T-helper 2 cell (primary cell): ENCODE measurements around the gene SPDYE3.
"Not testable (repeated sequence)": the region's sequence is repeated elsewhere in the genome, so short reads cannot be mapped to it uniquely, and the experiment has no call there.

Source experiments
- DNase-seq, 5 experiments: peaks; one replicate each; pipeline versions ENCODE4 v3.0.0 to v3.0.0-alpha.2; 2012 to 2022

SPDYE3 gene

DNA sequence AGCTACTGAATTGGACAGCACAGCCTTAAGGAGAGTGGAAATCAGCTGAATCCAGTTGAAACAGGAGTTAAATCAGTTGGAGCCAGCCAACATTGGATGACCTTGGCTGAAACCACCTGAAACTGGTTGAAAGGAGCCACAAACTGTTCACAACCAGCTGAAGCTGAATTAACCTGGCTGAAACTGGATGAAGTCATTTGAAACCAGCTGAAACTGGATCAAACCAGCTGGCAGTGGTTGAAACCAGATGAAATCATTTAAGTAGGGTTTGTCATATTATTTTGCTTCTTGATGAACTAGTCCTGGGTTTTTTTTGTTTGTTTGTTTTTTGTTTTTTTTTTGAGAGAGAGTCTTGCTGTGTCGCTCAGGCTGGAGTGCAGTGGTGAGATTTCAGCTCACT is 15.3 kb upstream of the SPDYE3 start:
- DNase-seq: peak in 1 of 5 experiments; percentile 21

DNA sequence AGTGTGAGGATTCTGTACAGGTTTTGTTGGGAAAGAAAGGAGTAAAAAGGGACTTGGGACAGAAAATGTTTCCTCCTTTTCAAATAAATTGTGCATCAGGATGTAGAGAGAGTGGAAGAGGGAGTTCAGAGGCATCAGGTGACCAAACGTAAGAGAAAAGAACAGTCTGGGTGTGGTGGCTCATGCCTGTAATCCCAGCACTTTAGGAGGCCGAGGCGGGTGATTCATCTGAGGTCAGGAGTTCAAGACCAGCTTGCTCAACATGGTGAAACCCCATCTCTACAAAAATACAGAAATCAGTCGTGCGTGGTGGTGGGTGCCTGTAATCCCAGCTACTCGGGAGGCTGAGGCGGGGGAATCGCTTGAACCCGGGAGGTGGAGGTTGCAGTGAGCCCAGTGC is 12.2 kb upstream of the SPDYE3 start:
- DNase-seq: not testable (repeated sequence)

DNA sequence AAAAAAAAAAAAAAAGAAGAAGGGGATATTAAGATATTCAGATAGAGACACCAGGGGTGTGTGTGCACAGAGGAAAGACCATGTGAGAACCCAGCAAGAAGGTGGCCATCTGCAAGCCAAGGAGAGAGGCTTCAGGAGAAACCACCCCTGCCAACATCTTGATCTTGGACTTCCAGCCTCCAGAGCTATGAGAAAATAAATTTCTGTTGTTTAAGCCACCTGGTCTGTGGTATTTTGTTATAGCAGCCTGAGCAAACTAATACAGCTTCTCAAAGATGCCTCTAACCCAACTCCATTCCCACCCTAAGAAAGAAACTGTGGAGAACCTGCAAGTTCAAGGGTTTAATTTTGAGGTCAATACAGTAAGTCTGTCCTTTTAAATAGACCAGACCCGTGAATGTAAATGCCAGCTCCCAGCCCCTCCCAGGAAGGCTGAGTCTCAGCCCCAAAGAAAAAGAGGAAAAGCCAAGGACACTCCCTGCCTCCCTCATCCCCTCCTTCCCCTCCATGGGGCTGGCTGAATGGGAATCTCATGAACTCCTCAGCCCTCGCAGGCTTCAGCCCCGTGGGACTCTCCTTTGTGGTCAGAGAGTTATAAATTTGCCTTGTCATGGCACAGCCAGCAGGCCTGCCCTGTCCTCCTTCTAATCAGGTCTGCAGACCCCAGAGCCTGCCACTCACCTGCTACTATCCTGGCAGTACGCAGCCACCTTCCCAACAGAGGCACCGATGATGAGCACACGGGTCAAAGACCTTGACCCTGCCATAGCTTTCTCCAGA is 9.5 kb upstream of the SPDYE3 start:
- DNase-seq: not testable (repeated sequence)

DNA sequence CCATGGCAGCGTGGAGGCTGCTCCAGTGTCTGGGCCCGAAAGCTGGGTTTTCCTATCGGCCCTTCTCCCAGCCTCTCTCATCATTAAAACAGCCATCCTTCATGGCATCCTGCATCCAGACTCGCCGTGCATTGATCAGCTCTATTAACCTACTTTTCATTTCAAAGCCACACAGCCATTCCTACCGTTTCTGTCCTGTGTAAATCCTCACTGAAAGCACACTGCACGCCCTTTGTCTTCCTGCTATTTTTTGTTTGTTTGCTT is 8.9 kb upstream of the SPDYE3 start:
- not testable (repeated sequence) for DNase-seq

DNA sequence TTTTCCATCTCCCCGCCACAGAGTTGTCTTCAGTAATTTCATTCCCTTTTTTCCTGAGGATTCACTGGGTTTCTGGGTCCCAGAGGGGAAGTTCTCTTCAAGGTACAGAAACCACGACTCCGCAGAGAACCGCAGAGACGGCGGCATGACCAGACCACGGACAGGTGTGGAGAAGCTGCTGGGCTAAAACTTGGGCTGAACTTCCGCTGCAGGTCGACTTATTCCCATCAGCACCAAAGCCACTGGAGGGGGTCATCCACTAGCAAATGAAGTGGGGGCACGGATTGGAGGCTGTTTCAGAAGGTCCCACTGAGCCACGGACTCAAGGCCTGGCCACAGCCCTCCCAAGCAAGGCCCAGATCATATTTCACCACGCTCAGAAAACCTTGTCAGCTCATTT is 3.0 kb upstream of the SPDYE3 start:
- DNase-seq: not testable (repeated sequence)

DNA sequence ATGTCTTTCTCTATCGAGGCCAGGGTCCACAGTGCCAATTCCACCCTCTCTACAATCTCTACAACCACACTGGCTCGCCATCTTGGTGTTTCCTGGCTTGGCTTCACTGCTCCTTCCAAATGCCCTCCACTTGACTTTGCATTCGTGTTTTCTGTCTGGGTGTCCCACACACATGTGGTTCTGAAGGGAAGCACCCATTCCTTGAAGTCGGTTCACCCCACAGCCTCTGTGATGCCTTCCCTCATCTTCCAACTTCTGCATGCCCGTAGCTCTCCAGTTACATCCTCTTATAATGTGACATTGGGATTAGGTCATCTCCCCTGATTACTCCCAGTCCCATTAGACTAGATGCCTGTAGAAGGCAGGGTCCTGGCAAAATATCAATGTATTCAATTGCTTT is 10.8 kb downstream of the SPDYE3 start:
- DNase-seq: not testable (repeated sequence)

DNA sequence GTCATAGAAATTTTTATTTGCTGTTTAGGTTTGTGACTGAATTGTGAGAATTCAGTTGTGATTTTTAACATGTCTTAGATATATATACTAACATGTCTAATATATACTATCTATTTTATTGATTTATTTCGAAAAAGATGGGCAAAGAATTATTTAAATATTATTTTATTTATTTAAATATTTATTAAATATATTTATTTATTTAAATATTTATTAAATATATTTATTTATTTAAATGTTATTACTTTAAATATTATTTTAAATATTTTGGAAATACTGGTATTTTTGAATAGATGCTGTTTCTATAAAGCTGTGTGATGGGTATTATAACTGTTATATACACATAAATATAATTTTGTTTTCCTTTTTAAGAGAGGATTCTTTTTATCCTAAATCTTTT is 14.1 kb downstream of the SPDYE3 start:
- DNase-seq: not testable (repeated sequence)

DNA sequence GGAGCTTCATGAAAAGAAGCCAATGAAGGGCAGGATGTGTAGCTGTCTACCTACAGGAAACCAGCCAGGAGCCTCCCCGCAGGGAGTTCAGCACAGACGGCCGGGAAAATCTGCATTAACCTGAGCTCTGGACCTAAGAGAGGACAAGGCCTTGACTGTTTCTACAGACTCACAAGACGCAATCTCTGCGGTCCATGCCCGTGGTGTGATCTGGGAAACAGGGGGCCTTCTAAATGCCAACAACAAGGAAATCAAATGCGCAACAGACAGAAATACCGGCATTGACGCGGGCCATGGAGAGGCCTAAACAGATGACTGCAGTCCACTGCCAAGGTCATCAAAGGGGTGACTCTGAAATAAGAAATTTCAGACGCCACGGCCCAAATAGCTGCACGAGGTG is 16.7 kb downstream of the SPDYE3 start:
- DNase-seq: not testable (repeated sequence)

DNA sequence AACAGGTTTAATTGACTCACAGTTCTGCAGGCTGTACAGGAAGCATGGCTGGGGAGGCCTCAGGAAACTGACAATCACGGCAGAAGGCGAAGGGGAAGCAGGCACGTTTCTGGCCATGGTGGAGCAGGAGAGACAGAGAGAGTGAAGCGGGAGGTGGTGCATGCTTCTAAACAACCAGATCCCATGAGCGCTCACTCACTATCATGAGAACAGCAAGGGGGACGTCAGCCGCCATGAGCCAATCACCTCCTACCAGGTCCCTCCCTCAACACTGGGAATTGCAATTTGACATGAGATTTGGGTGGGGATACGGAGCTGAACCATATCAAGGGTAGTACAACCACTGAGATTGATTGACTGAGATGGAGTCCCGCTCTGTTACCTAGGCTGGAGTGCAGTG is 18.2 kb downstream of the SPDYE3 start:
- DNase-seq: not testable (repeated sequence)

DNA sequence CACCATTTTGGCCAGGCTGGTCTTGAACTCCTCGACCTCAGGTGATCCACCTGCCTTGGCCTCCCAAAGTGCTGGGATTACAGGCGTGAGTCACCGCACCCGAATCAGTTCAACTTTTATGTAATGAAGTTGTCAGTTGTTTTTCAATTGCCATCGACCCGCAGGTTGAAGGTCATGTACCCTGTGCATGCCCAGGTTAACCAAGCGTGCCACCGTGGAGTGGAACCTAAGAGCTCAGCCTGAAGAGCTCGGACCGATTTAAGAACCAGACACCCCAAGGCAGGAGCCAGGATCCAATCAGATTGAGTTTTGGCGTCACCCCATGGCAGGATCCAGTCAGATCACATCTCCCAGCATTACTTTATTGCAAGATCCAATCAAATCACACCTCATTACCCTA is 19.4 kb downstream of the SPDYE3 start:
- not testable (repeated sequence) for DNase-seq

DNA sequence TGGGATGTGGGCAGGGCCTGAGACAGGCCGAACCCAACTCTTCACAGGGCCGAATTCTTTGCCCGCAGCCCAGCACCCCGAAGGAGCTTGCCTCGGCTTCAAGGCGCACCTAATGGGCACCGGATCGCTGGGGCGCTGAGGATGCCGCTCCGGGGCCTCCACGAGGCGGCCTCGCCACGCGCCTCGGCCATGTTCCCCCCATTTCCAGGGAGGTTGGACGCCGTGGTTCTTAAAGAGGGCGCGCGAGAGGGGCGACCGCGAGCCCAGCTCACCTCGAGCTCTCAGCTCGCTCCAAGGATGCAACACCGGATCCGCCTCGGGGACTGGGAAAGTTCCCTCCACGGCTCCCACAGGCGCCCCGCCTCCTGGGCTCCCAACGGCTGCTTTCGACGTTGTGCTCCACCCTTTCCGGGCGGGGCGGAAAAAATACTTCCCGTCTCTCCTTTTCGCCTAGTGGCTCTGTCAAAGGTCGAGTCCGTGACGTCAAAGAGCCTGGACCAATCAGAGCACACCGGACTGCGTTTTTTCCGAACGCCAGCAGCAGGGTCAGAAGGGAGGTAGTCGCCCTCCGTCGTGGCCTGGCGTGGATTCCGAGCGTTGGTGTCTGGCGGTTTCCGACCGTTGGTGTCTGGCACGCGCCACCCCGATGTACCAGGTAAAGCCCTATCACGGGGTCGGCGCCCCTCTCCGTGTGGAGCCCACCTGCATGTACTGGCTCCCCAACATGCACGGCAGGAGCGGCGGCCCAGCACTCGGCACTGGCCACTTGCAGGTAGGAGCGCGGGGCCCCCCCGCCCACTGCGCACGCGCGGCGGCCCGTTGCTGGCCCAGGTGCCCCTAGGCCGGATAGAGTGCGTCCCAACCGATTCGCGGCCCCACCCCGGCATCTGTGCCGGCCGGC is 28.3 kb downstream of the SPDYE3 start:
- DNase-seq: peak; percentile 76 to 90 (median 83)

DNA sequence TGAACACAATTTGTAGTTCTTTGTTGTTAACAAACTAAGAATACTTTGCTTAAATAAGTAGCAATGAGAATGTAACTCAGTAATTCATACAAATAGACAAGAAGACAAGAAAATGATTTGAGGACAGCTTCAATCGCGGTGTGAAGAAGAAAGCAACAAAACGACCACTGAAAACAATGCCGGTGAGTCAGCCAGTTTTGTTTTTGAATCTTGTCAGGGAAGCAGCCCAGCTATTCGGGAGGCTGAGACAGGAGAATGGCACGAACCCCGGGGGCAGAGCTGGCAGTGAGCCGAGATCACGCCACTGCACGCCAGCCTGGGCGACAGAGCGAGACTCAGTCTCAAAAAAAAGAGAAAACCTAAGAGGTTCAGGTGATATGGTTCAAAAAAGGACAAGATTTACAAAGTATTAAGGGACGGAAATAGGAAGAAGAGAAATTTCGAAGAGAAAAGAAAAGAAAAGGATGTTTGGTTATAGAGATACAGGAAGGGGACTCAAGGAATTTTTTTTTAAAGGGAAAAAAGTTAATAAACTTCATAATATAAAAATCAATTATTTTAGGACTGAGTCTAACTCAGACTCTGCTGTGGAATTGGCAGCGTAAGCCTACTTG is 30.7 kb downstream of the SPDYE3 start:
- not testable (repeated sequence) for DNase-seq

DNA sequence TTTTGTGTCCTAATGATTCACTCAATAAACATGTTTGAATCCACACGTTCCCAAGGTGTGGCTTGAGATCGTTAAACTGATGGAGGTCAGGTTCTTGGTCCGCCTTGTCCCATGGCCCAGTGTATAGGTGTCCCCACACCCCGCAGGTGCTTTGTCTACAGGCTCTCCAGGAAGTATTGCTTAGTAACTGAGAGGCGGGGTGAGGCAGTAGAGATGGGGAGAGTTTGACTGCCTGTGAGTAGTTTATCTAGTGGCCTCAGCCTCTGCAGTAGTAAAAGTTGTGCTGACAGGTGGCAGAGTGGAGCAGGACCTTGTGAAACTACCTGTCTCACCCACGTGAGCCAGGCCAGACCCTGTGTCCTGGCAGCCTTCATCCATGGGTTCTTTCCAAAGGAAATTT is 33.8 kb downstream of the SPDYE3 start:
- DNase-seq: not testable (repeated sequence)

DNA sequence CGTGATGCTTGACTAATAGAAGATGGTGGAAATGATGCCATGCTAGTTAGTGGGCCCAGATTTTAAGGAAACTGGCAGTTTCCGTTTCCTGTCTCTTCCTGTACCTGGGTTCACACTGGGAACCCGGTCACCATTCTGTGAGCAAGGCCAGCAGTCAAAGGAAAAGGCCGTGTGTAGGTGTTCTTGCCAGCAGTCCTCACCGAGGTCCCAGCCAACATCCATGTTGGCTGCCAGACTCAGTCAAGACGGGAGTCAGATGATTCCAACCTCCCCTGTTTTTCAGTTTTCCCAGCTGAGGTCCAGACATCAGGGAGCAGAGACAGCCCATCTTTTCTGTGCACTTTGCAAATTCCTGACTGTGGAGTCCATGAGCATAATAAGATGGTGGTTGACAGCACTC is 35.3 kb downstream of the SPDYE3 start:
- DNase-seq: no peak

DNA sequence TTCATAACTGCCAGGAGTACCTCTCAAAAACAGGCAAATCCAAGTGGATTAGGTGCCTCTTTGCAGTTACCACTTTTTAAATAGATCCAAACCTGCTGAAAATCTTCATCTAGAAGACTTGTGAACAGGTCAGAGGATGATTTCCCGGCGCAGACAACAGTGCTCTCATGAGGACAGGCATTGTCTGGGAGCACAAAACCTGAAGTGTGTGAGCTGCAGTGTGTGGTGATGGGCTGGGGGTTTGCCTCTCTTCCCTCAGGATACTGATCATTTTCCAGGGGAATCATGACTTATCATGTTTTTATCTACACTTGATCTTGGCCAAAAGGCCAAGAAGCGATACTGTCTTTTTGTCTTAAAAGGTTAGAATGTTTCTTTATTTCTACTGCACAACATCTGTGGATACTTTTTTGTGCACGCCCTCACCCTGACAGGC is 36.6 kb downstream of the SPDYE3 start:
- DNase-seq: not testable (repeated sequence)

DNA sequence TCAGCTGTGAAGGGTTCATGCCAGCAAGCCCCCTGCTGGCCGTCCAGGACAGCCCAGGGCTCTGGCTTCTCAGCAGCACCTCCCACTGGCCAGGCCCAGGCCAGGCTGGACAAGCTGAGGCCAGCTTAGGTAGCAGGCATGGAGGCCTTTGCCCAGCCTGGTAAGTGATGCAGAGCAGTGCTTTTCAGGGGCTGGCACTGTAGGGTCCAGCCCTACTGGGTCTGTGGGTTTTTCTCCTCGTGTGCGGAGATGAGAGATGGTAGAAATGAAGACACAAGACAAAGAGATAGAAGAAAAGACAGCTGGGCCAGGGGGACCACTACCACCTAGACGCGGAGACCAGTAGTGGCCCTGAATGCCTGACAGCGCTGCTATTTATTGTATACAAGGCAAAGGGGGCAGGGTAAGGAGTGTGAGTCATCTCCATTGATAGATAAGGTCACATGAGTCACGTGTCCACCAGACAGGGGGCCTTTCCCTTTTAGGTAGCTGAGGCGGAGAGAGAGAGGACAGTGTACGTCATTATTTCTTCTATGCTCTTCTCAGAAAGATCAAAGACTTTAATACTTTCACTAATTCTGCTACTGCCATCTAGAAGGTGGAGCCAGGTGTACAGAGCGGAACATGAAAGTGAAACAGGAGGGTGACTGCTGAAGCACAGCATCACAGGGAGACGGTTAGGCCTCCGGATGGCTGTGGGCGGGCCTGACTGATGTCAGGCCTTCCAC is 37.2 kb downstream of the SPDYE3 start:
- DNase-seq: peak; percentile 52 to 97 (median 80)

DNA sequence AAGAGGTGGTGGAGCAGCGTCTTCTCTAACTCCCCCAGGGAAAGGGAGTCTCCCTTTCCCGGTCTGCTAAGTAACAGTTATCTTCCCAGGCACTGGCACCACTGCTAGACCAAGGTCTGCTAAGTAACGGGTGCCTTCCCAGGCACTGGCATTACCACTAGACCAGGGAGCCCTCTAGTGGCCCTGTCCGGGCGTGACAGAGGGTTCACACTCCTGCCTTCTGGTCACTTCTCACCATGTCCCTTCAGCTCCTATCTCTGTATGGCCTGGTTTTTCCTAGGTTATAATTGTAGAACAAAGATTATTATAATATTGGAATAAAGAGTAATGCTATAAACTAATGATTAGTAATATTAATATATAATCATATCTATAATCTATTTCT is 37.8 kb downstream of the SPDYE3 start:
- DNase-seq: peak; percentile 22 to 61 (median 54)

DNA sequence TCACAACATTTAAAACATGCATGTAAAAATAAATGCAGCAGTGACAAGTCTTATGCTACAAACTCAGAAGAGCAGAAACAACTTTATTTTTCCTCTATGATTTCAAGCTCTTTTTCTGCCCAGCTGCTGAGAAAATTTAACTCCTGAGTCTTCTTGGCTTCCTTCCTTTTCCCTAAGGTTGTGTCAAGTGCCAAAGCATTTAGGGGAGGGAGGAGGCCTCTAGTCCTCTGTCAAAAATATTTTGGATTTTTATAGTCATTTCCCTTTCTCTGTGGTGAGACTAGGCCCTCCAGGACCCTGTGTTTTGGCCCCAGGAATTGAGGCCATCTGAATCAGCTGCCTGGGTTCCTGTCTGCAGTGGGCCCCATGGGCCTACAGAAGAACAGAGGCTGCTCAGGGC is 39.4 kb downstream of the SPDYE3 start:
- DNase-seq: no peak

DNA sequence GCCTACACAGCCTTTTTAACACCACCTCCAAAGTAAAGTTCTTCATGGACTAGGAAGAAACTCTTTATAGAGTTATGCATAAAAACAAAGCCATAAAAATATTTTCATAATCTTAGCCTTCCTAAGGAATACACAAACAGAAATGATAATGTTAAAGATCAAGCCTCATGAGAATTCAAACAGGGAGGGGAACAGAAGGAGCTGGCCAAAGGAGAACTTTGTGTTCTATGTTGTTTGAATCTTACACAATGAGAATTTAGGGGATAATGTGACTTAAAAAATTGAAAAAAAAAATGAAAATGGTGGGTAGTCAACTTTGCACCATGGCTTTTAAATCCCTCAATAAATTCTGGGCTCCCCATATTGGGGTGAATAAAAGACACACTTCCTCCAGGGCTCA is 41.3 kb downstream of the SPDYE3 start:
- DNase-seq: no peak

DNA sequence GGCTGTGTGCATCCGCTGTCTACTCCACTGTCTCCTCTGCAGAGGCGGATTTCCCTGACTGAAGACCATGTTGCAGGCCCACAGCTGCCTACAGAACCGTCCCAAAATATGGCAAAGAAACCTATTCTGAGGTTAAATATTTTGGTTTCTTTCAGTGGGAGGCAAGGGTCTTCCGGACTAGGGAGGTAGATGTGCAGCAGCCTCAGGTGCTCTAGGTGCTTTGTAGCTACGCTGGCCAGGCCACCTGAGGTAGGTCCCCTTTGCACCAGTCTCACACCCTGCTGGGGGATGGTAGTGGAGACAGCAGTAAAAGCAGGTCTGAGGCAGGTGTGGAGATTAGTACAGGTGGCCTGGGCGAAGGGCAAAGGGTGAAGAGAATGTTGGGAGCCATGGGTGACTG is 42.3 kb downstream of the SPDYE3 start:
- no peak for DNase-seq

DNA sequence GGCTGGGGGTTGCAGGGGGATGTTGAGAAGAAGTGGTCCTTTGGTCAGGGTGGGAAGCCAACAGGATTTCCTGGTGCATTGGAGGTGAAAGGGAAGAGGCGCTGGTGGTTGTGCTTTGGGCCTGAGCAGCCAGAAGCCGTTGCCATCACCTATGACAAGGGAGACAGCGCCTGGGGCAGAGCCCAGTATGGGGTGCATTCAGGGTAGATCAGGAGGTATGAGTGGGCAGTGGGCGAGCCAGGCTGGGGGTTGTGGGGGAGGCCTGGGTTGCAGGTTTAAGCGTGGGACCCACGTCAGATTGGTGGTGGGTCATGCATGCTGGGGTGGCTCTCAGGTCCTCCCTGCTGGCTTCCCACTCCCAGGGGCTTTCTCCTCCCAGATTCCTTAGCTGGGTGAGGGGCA is 44.2 kb downstream of the SPDYE3 start:
- no peak for DNase-seq

DNA sequence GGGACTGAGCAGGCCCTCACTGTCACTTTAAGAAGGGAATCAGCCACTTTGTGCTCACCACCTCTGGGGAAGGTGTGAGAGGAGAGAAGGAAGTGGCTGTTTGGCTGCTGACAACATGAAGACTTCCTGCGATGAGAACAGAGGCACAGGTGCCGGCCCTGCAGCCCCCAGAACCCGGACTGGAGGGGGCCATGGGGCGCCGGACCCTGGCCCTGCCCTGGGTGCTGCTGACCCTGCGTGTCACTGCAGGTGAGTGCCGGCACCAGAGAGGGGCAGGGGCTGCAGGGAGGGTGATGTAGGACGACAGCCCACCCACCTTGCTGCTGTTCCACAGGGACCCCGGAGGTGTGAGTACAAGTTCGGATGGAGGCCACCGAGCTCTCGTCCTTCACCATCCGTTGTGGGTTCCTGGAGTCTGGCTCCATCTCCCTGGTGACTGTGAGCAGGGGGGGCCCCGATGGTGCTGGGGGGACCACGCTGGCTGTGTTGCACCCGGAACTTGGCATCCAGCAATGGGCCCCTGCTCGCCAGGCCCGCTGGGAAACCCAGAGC is 44.8 kb downstream of the SPDYE3 start:
- peak in 1 of 5 experiments; percentile 51 for DNase-seq
